ENCODE results near the gene GLRX5.

The GLRX5 gene

DNA sequence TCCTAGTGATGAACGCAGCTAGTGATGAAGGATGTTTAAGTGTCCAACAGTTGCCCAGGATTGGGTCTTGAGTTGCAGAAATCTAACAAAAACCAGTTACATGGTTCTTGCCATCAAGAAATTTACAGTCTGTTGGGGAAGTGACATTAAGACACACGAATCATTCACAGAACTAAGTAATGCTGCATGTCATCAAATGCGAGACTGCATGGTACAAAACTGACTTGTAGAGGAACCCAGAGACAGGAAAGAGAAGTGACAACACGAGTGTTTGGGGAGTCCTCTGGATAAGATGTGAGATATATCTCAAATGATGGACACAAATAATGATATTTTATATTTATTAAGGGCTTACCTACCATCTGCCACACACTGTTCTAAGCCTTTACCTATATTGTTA lies 12.3 kb upstream of the GLRX5 start:
- DNase-seq (ENCODE audit: extremely low spot score), result no peak
- TF ChIP-seq ELF4 (IDR thresholded peaks at IDR 0.05) (no peak), ARNT (IDR thresholded peaks at IDR 0.05) (no peak), L3MBTL2 (conservative IDR thresholded peaks at IDR 0.05) (no peak), LEF1 (IDR thresholded peaks at IDR 0.05; ENCODE audit: borderline replicate concordance) (no peak), CTBP1 (IDR thresholded peaks at IDR 0.05; ENCODE audit: borderline replicate concordance) (no peak), BHLHE40 (IDR thresholded peaks at IDR 0.05; ENCODE audit: borderline replicate concordance) (no peak), ZNF384 (IDR thresholded peaks at IDR 0.05) (no peak), SP1 (IDR thresholded peaks at IDR 0.05) (no peak), TARDBP (IDR thresholded peaks at IDR 0.05) (no peak), NFRKB (IDR thresholded peaks at IDR 0.05) (no peak), FOXM1 (IDR thresholded peaks at IDR 0.05; ENCODE audit: borderline replicate concordance) (no peak), FOXA1 (IDR thresholded peaks at IDR 0.05) (no peak)
- ChIA-PET CTCF (interaction anchor here (1.1 to 1.6 kb wide), 2 partner anchors 70 to 80 kb away, joined by 3 to 6 read pairs; no protein-coding TSS in a partner anchor), POLR2A (interaction anchor here (1.0 kb wide), 1 partner anchor 9 kb away, joined by 3 read pairs; no protein-coding TSS in a partner anchor)

DNA sequence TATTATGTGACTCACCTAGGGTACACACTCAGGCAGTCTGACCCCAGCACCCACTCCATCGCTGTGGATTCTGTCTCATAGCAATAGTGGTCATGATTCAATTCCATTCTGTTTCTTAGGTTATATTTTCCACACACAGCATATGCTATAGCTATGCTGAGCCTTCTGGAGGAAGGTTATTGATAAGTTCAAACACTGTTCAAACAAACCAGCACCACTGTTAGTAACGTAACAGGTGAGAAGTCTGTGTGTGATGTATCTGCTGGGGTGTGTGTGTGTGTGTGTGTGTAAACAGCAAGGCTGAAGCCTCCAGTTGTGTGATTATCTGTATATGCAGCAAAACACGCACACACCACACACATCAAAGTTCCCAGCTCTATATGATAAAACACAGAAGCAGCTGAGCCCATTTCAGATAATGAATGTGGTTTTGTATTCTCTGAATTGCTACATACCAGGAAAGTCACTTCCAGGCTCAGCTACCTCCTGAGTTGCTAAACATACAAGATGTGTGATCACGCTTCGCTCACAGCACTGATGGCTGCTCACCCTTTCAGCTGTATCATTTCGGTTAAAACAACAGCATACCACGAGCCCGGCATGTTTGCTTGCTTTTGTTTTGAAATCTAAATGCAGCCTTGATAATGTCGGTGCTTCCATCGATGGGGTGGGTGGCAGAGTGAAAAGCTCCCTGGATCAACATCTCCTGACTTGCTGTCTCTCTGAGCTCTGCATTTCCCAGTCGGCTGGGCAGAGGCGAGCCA lies 11.6 kb upstream of the GLRX5 start:
- ChIA-PET CTCF (interaction anchor here (1.1 to 1.6 kb wide), 2 partner anchors 71 to 81 kb away, joined by 3 to 6 read pairs; no protein-coding TSS in a partner anchor), POLR2A (interaction anchor here (1.0 to 2.8 kb wide), 2 partner anchors 8 to 10 kb away, joined by 3 to 14 read pairs; partner anchors contain the start of gene GLRX5)
- no peak for TF ChIP-seq FOXA1 (IDR thresholded peaks at IDR 0.05)
- no peak for TF ChIP-seq L3MBTL2 (conservative IDR thresholded peaks at IDR 0.05)
- no peak for TF ChIP-seq BHLHE40 (IDR thresholded peaks at IDR 0.05; ENCODE audit: borderline replicate concordance)
- TF ChIP-seq, protein P1, sequence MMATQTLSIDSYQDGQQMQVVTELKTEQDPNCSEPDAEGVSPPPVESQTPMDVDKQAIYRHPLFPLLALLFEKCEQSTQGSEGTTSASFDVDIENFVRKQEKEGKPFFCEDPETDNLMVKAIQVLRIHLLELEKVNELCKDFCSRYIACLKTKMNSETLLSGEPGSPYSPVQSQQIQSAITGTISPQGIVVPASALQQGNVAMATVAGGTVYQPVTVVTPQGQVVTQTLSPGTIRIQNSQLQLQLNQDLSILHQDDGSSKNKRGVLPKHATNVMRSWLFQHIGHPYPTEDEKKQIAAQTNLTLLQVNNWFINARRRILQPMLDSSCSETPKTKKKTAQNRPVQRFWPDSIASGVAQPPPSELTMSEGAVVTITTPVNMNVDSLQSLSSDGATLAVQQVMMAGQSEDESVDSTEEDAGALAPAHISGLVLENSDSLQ (IDR thresholded peaks at IDR 0.05), result no peak
- TF ChIP-seq CTBP1 (IDR thresholded peaks at IDR 0.05; ENCODE audit: borderline replicate concordance), result no peak
- no peak for TF ChIP-seq ARNT (IDR thresholded peaks at IDR 0.05)
- TF ChIP-seq FOXK2 (IDR thresholded peaks at IDR 0.05), result no peak
- TF ChIP-seq SP1 (IDR thresholded peaks at IDR 0.05), result no peak
- TF ChIP-seq ZNF384 (IDR thresholded peaks at IDR 0.05), result no peak
- no peak for TF ChIP-seq SUZ12 (IDR thresholded peaks at IDR 0.05)
- DNase-seq (ENCODE audit: extremely low spot score), result no peak

DNA sequence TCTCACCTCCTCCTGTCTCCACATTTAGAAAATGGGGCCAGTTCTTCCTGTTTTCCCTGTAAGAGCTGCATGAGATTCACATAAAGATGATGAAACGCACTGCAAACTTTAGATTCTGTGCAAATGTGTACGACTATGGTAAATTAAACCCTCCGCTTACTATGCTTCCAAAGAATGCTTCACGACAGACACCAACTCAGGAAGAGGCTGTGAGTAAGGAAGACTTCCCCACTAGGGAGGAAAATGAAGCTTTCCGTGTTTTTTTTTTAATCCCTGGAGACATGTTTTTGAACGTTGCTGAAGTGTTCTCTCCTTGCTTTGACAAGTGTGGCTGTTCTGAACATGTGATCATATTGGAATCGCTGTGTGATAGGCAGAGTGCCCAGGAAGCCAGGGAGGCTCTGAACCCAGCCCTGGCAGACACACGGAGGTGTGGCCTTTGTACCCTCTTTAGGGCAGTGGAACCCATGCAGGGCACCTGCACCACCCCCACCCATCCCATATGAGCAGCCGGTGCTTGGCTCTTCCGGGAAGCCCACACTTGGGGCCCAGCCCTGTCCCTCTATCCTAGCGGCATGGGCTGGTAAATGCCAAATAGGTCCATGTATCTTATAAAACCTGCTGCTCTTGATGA lies 10.9 kb upstream of the GLRX5 start:
- CTCF ChIA-PET, result interaction anchor here (0.6 to 1.6 kb wide), 4 partner anchors 14 to 82 kb away, joined by 3 to 6 read pairs (median 4); no protein-coding TSS in a partner anchor
- no peak for DNase-seq (ENCODE audit: extremely low spot score)
- POLR2A ChIA-PET, result interaction anchor here (1.0 to 2.8 kb wide), 2 partner anchors 8 to 10 kb away, joined by 3 to 14 read pairs; partner anchors contain the start of gene GLRX5
- no peak for TF ChIP-seq LEF1 (IDR thresholded peaks at IDR 0.05; ENCODE audit: borderline replicate concordance)
- TF ChIP-seq ELF4 (IDR thresholded peaks at IDR 0.05), result no peak
- no peak for TF ChIP-seq TARDBP (IDR thresholded peaks at IDR 0.05)
- no peak for TF ChIP-seq FOXA1 (IDR thresholded peaks at IDR 0.05)
- no peak for TF ChIP-seq L3MBTL2 (conservative IDR thresholded peaks at IDR 0.05)
- no peak for TF ChIP-seq BHLHE40 (IDR thresholded peaks at IDR 0.05; ENCODE audit: borderline replicate concordance)
- TF ChIP-seq ARNT (IDR thresholded peaks at IDR 0.05), result no peak

DNA sequence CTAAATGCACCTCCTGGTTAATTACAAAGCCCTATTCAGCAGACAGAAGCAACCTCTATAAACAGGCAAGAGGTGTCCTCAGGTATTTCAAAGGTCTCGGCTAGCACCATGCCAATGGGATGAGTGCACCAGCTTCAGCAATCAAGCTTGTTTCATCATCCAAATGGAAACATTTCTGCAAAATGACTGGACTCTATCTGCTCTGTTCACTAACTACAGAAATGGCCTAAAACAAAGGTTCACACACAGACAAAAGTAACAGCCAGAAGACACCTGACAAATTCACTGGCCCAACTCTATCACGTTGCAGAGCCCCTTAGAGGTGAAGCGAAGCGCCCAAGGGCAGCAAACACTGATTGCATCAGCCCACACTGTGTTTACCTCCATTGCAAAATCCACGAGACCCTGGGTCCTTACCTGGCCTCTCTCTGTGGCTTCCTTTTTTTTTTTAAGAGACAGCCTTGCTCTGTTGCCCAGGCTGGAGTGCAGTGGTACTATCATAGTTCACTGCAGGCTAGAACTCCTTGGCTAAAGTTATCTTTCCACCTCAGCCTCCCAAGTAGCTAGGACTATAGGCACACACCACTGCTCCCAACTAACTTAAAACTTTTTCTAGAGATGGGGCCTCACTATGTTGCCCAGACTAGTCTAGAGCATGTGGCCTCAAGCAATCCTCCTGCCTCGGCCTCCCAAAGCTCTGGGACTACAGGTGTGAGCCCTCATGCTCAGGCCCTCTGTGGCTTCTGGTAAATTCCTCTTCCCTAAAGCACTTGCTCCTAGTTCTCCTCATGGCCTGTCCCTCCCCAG lies 9.9 kb upstream of the GLRX5 start:
- DNase-seq (ENCODE audit: extremely low spot score), result no peak
- CTCF ChIA-PET, result interaction anchor here (0.6 to 1.4 kb wide), 2 partner anchors 15 to 72 kb away, joined by 3 to 4 read pairs; no protein-coding TSS in a partner anchor
- no peak for TF ChIP-seq NFRKB (IDR thresholded peaks at IDR 0.05)
- TF ChIP-seq L3MBTL2 (conservative IDR thresholded peaks at IDR 0.05), result no peak
- TF ChIP-seq FOXM1 (IDR thresholded peaks at IDR 0.05; ENCODE audit: borderline replicate concordance), result no peak
- TF ChIP-seq ARNT (IDR thresholded peaks at IDR 0.05), result no peak
- no peak for TF ChIP-seq ZNF384 (IDR thresholded peaks at IDR 0.05)
- no peak for TF ChIP-seq TARDBP (IDR thresholded peaks at IDR 0.05)
- no peak for TF ChIP-seq LEF1 (IDR thresholded peaks at IDR 0.05; ENCODE audit: borderline replicate concordance)
- TF ChIP-seq HDGF (IDR thresholded peaks at IDR 0.05; ENCODE audit: borderline replicate concordance), result no peak
- TF ChIP-seq BHLHE40 (IDR thresholded peaks at IDR 0.05; ENCODE audit: borderline replicate concordance), result no peak
- TF ChIP-seq SP1 (IDR thresholded peaks at IDR 0.05), result no peak
- TF ChIP-seq FOXA1 (IDR thresholded peaks at IDR 0.05), result no peak
- TF ChIP-seq, protein P1 (IDR thresholded peaks at IDR 0.05), result no peak
- TF ChIP-seq FOXK2 (IDR thresholded peaks at IDR 0.05), result no peak
- TF ChIP-seq ELF4 (IDR thresholded peaks at IDR 0.05), result no peak
- TF ChIP-seq SUZ12 (IDR thresholded peaks at IDR 0.05), result no peak
- TF ChIP-seq CTBP1 (IDR thresholded peaks at IDR 0.05; ENCODE audit: borderline replicate concordance), result no peak
- POLR2A ChIA-PET, result interaction anchor here (2.8 kb wide), 1 partner anchor 9 kb away, joined by 14 read pairs; the partner anchor contains the start of gene GLRX5

DNA sequence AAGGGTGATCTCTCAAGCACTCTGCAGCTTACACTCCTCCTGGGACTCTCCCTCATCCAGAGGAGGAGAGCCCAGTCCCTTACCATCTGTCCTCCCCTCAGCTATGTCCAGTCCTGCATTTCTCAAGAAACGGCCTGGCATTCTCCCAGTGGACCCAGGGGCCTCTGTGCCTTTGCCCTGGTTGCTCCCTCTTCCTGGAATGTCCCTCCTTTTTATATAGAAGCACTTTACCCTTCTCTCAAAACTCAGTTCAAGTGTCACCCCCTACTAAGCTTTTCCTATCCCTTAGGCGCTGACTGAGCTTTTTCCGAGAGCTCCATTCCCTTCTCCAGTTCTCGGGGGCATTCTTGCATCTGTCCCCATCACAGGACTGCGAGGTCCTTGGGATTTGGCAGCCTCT lies 8.9 kb upstream of the GLRX5 start:
- POLR2A ChIA-PET, result interaction anchor here (0.8 kb wide), 1 partner anchor 8 kb away, joined by 3 read pairs; the partner anchor contains the start of gene GLRX5

More for the DNA sequence above, 8.9 kb upstream of the GLRX5 start:
- TF ChIP-seq ZNF384 (IDR thresholded peaks at IDR 0.05), result no peak
- TF ChIP-seq ARNT (IDR thresholded peaks at IDR 0.05), result no peak
- no peak for TF ChIP-seq ELF4 (IDR thresholded peaks at IDR 0.05)
- TF ChIP-seq SUZ12 (IDR thresholded peaks at IDR 0.05), result no peak
- no peak for DNase-seq (ENCODE audit: extremely low spot score)
- CTCF ChIA-PET, result interaction anchor here (0.6 to 2.5 kb wide), 5 partner anchors 8 to 763 kb away, joined by 4 to 18 read pairs (median 5); no protein-coding TSS in a partner anchor
